Measurements from ENCODE around the gene MAPK14. TPM values are rescaled to one million over a fixed set of nuclear protein-coding genes. Genes with fewer than 3 reads are reported as not detected.
A peak's percentile ranks its signal among the peaks of the same experiment; 100 is the strongest.

MAPK14 gene
- total and polyA plus RNA-seq, 4 donors = 16.9 to 82.7 (median 35.9) TPM

DNA sequence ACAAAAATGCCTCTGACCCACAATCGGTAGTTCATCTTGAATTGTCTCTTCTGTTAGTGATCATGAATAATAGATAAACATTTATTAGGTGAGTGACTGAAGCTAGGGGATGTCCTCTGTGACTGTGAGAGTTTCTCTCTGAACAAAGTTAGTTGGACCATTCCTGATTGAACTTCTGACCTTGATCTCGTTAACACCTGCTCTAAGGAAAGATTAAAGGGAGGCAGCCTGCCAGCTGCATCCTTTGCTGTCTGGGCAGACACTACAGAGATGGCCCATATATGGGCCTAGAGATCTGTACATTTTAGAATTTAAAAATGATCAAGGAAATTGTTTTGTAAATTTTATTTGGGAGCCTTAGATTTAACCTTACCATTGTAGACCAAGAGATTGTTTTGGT, 27.3 kb downstream of the MAPK14 start:
- no peak overlapping the region for H3K27ac ChIP-seq (ENCODE audit: low read depth in 1 of 2, low read length in 2 of 2)
- DNase-seq (ENCODE audit: low spot score) = no peak
- no peak overlapping the region for H3K4me3 ChIP-seq (ENCODE audit: low read depth in 1 of 3, low read length in 3 of 3)
- TF ChIP-seq NR2F2 (IDR thresholded peaks at IDR 0.05) = no peak
- WGBS = 59% methylated on average over 2 of the region's 2 CpGs
- no peaks in the 10 kb centered on the region for H3K9me3 ChIP-seq (ENCODE audit: control insufficient read depth in 4 of 4, low read length in 3 of 4)
- peaks cover 2 to 16% (median 10%) of the 10 kb centered on the region in 4 donors for H3K36me3 ChIP-seq (ENCODE audit: control insufficient read depth in 4 of 4, insufficient read depth in 3 of 4, low read depth in 1 of 4, low read length in 3 of 4)
- no peak overlapping the region for H3K9ac ChIP-seq (ENCODE audit: low read depth in 1 of 2, low read length in 2 of 2)
- H3K4me1 ChIP-seq (ENCODE audit: control insufficient read depth in 4 of 4, insufficient read depth in 4 of 4, low read length in 3 of 4) = peaks cover 0 to 9% (median 1%) of the 10 kb centered on the region in 4 donors
- H3K27me3 ChIP-seq (ENCODE audit: control insufficient read depth in 4 of 4, insufficient read depth in 4 of 4, low read length in 3 of 4) = no peaks in the 10 kb centered on the region

- H3K36me3 ChIP-seq (ENCODE audit: control insufficient read depth in 4 of 4, insufficient read depth in 3 of 4, low read depth in 1 of 4, low read length in 3 of 4) = peaks cover 2 to 19% (median 12%) of the 10 kb centered on the region in 4 donors
- H3K27me3 ChIP-seq (ENCODE audit: control insufficient read depth in 4 of 4, insufficient read depth in 4 of 4, low read length in 3 of 4) = no peaks in the 10 kb centered on the region
- no peak overlapping the region for H3K9ac ChIP-seq (ENCODE audit: low read depth in 1 of 2, low read length in 2 of 2)
- DNase-seq (ENCODE audit: low spot score) = no peak
- H3K4me1 ChIP-seq (ENCODE audit: control insufficient read depth in 4 of 4, insufficient read depth in 4 of 4, low read length in 3 of 4) = peaks cover 0 to 9% (median 1%) of the 10 kb centered on the region in 4 donors
- WGBS = 30% methylated on average over 1 of the region's 1 CpG
- H3K27ac ChIP-seq (ENCODE audit: low read depth in 1 of 2, low read length in 2 of 2) = no peak overlapping the region
- H3K9me3 ChIP-seq (ENCODE audit: control insufficient read depth in 4 of 4, low read length in 3 of 4) = no peaks in the 10 kb centered on the region
- TF ChIP-seq MAX (IDR thresholded peaks at IDR 0.05) (no peak), REST (IDR thresholded peaks at IDR 0.05) (no peak), HNF4A (conservative IDR thresholded peaks at IDR 0.05) (peak; percentile 37 to 58)
- TF ChIP-seq, protein P1, sequence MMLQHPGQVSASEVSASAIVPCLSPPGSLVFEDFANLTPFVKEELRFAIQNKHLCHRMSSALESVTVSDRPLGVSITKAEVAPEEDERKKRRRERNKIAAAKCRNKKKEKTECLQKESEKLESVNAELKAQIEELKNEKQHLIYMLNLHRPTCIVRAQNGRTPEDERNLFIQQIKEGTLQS (IDR thresholded peaks at IDR 0.05) = no peak
- no peak overlapping the region for H3K4me3 ChIP-seq (ENCODE audit: low read depth in 1 of 3, low read length in 3 of 3)
These were observed 28.6 kb downstream of the MAPK14 start for GRCh38 chr6:36056178-36056577.

GRCh38 chr6:36061236-36061635, 33.6 kb downstream of the MAPK14 start:
- no peak overlapping the region for H3K4me3 ChIP-seq (ENCODE audit: low read depth in 1 of 3, low read length in 3 of 3)
- WGBS = 49% methylated on average over 2 of the region's 2 CpGs
- no peak overlapping the region for H3K9ac ChIP-seq (ENCODE audit: low read depth in 1 of 2, low read length in 2 of 2)
- no peak for DNase-seq (ENCODE audit: low spot score)
- TF ChIP-seq YY1 (IDR thresholded peaks at IDR 0.05) = no peak
- TF ChIP-seq HNF4A (conservative IDR thresholded peaks at IDR 0.05) = no peak
- no peak for TF ChIP-seq RAD21 (IDR thresholded peaks at IDR 0.05)
- TF ChIP-seq SP1 (IDR thresholded peaks at IDR 0.05) = no peak
- no peak for TF ChIP-seq FOXA1 (IDR thresholded peaks at IDR 0.05)
- no peak overlapping the region for H3K27ac ChIP-seq (ENCODE audit: low read depth in 1 of 2, low read length in 2 of 2)
- H3K36me3 ChIP-seq (ENCODE audit: control insufficient read depth in 4 of 4, insufficient read depth in 3 of 4, low read depth in 1 of 4, low read length in 3 of 4) = peaks cover 1 to 9% (median 7%) of the 10 kb centered on the region in 4 donors
- H3K27me3 ChIP-seq (ENCODE audit: control insufficient read depth in 4 of 4, insufficient read depth in 4 of 4, low read length in 3 of 4) = no peaks in the 10 kb centered on the region
- peaks cover 10 to 25% (median 17%) of the 10 kb centered on the region in 4 donors for H3K4me1 ChIP-seq (ENCODE audit: control insufficient read depth in 4 of 4, insufficient read depth in 4 of 4, low read length in 3 of 4)
- H3K9me3 ChIP-seq (ENCODE audit: control insufficient read depth in 4 of 4, low read length in 3 of 4) = no peaks in the 10 kb centered on the region

DNA sequence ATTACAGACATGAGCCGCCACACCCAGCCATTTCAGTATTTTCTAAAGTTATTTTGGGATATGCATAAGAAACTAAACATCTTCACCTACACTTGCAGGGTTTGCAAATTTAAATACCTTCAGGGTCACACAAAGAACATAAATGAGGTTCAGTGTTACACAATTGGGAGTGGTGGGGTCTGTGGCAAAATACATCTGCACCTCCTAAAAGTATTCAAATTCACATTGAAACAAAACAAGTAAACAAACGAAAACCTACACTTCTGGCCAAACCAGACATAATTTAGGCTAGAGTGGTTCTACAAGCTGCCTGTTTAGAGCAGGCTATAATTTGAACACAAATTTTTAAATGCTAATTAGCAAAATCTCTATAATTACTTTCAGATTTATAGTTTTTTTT, 34.6 kb downstream of the MAPK14 start:
- Histone ChIP-seq H3K4me3 (ENCODE audit: low read depth in 1 of 3, low read length in 3 of 3) (no peak overlapping the region), H3K9me3 (ENCODE audit: control insufficient read depth in 4 of 4, low read length in 3 of 4) (no peaks in the 10 kb centered on the region), H3K36me3 (ENCODE audit: control insufficient read depth in 4 of 4, insufficient read depth in 3 of 4, low read depth in 1 of 4, low read length in 3 of 4) (peaks cover 1 to 9% (median 7%) of the 10 kb centered on the region in 4 donors), H3K27me3 (ENCODE audit: control insufficient read depth in 4 of 4, insufficient read depth in 4 of 4, low read length in 3 of 4) (no peaks in the 10 kb centered on the region), H3K4me1 (ENCODE audit: control insufficient read depth in 4 of 4, insufficient read depth in 4 of 4, low read length in 3 of 4) (peaks cover 9 to 31% (median 23%) of the 10 kb centered on the region in 4 donors), H3K9ac (ENCODE audit: low read depth in 1 of 2, low read length in 2 of 2) (no peak overlapping the region), H3K27ac (ENCODE audit: low read depth in 1 of 2, low read length in 2 of 2) (no peak overlapping the region)
- DNase-seq (ENCODE audit: low spot score) = no peak
- TF ChIP-seq HNF4A (conservative IDR thresholded peaks at IDR 0.05) (peak in 1 of 2 donors; percentile 0), JUND (IDR thresholded peaks at IDR 0.05) (no peak)
- WGBS = 96% methylated on average over 2 of the region's 2 CpGs
